SK-N-MC (cell line): ENCODE results near the gene MISP.

Experiments used
- EZH2 ChIP-seq: fragments of 200-600 bp; sonication (generic); IDR thresholded peaks from one replicate; pipeline ENCODE4 v1.6.1; 2017; ENCODE audit warnings: antibody characterized with exemption
- FOXP2 ChIP-seq: optimal IDR thresholded peaks from 2 replicates; pipeline ENCODE3; 2011; ENCODE audit warnings: mild to moderate bottlenecking, moderate library complexity; ENCODE audit not compliant: insufficient read depth; ENCODE audit errors: extremely low read length, control extremely low read depth
- POLR2AphosphoS5 ChIP-seq: IDR thresholded peaks from 2 replicates; pipeline ENCODE4 v1.6.1; 2012; ENCODE audit warnings: mild to moderate bottlenecking, low read depth, low read length, borderline replicate concordance

GRCh38 chr19:743168-743687 lies 7.7 kb upstream of the MISP start:
- TF ChIP-seq POLR2AphosphoS5 (no peak), EZH2 (no peak), FOXP2 (no peak)
